ENCODE measurements around the gene EFNB1. TPM values are rescaled to one million over a fixed set of nuclear protein-coding genes. Genes with fewer than 3 reads are reported as not detected.

EFNB1 gene
- total and polyA plus RNA-seq, 2 of the 8 experiments (the other 6 are each of a cell fraction or from before 2014, with no cell fraction given), result 2.3 to 5.4 TPM

- 50% methylated on average over 1 of the region's 2 CpGs; no CpG with 5 or more reads in 1 of the 2 experiments for WGBS, 2 experiments (ENCODE audit: extremely low coverage in 1 of 2, insufficient coverage in 1 of 2, insufficient read length in 1 of 2, insufficient replicate concordance in 2 of 2, low coverage in 1 of 2, low lambda C conversion rate in 2 of 2, missing lambda C conversion rate in 1 of 2)
- ChIA-PET CTCF (ENCODE audit: partially characterized antibody) (no interaction called here), POLR2A (ENCODE audit: partially characterized antibody) (no interaction called here)
- Histone ChIP-seq H2BK120ac (replicated peaks; ENCODE audit: low read depth, low read length) (no peak overlapping the region), H3K79me1 (ENCODE audit: low read depth, low read length) (no peaks in the 10 kb centered on the region), H3K9me3 (ENCODE audit: insufficient read depth in 2 of 2, low read depth in 1 of 2, low read length in 1 of 2) (no peaks in the 10 kb centered on the region), H3K23ac (ENCODE audit: insufficient read length) (no peak overlapping the region), H2BK20ac (ENCODE audit: low read length) (no peak overlapping the region), H3K4me1 (replicated peaks in 1 of 4; ENCODE audit: control insufficient read depth in 3 of 4, insufficient read depth in 4 of 4, low read length in 3 of 4) (peaks cover 1 to 10% (median 6%) of the 10 kb centered on the region in 4 experiments; a peak in 6 of 7 replicates), H3K4me2 (ENCODE audit: insufficient read depth in 1 of 2, low read depth in 2 of 2, low read length in 2 of 2) (no peak overlapping the region), H2BK15ac (ENCODE audit: low read length) (no peak overlapping the region), H2BK12ac (ENCODE audit: low read depth, low read length) (no peak overlapping the region), H2BK5ac (ENCODE audit: low read depth, low read length) (no peak overlapping the region), H4K20me1 (replicated peaks in 1 of 2; ENCODE audit: control insufficient read depth in 1 of 2, insufficient read depth in 2 of 2, low read length in 2 of 2) (peaks cover 0 to 2% of the 10 kb centered on the region in 2 experiments), H3K79me2 (ENCODE audit: control insufficient read depth in 1 of 2, insufficient read depth in 2 of 2, low read length in 2 of 2) (no peaks in the 10 kb centered on the region), H3K27me3 (replicated peaks in 1 of 4; ENCODE audit: control insufficient read depth in 3 of 4, extremely low read depth in 1 of 4, insufficient read depth in 3 of 4, low read length in 3 of 4) (no peaks in the 10 kb centered on the region), H3K4ac (replicated peaks; ENCODE audit: insufficient read length, low read depth, low read length) (no peak overlapping the region), H2AFZ (ENCODE audit: low read length) (no peak overlapping the region), H2AK5ac (ENCODE audit: low read depth, low read length) (no peak overlapping the region), H4K8ac (ENCODE audit: extremely low read depth, insufficient read depth, low read length) (no peak overlapping the region), H3K23me2 (ENCODE audit: low read depth, low read length) (no peaks in the 10 kb centered on the region), H3K14ac (ENCODE audit: insufficient read length) (no peak overlapping the region), H3K18ac (ENCODE audit: extremely low read depth, low read length) (no peak overlapping the region), H3K36me3 (ENCODE audit: control insufficient read depth in 2 of 4, insufficient read depth in 4 of 4, low read length in 3 of 4) (no peaks in the 10 kb centered on the region), H3K27ac (ENCODE audit: low read depth, low read length) (no peak overlapping the region), H4K5ac (ENCODE audit: insufficient read length, low read depth, low read length) (no peak overlapping the region), H3K9ac (replicated peaks in 1 of 4; ENCODE audit: extremely low read depth in 1 of 4, low read depth in 3 of 4, low read length in 3 of 4) (no peak overlapping the region), H4K91ac (replicated peaks; ENCODE audit: insufficient read length, low read length) (no peak overlapping the region), H3K56ac (replicated peaks; ENCODE audit: insufficient read length, low read depth, low read length) (no peak overlapping the region), H3K4me3 (ENCODE audit: extremely low read depth in 1 of 4, insufficient read depth in 2 of 4, low read depth in 3 of 4, low read length in 4 of 4) (no peak overlapping the region)
- TF ChIP-seq EGR1 (IDR thresholded peaks at IDR 0.05; ENCODE audit: borderline replicate concordance, low read depth, low read length) (no peak), TAF1 (IDR thresholded peaks at IDR 0.05; ENCODE audit: low read depth, low read length) (no peak), MAFK (IDR thresholded peaks at IDR 0.05; ENCODE audit: low read depth, low read length) (no peak)
- no peak for FAIRE-seq
- no peak for DNase-seq (ENCODE audit: low read depth in 1 of 2, low spot score in 2 of 2)
Observed at GRCh38 chrX:68872171-68872570, 43.4 kb downstream of the EFNB1 start.
